Osteoblast (primary cell): ENCODE data around the gene LPCAT1. TPM values are rescaled to one million over a fixed set of nuclear protein-coding genes. Genes with fewer than 3 reads are reported as not detected.

Experiments
- DNase-seq: peaks from one replicate; pipeline ENCODE4 v3.0.0; 2011; ENCODE audit warnings: low spot score, mixed read lengths; ENCODE audit not compliant: insufficient read length; ENCODE audit errors: missing footprints
- H2AFZ ChIP-seq: 2 replicates; pipeline ENCODE4 v1.6.0; 2011; ENCODE audit warnings: mild to moderate bottlenecking, low read length
- H3K27ac ChIP-seq: 2 replicates; pipeline ENCODE4 v1.5.1; 2011; ENCODE audit warnings: mild to moderate bottlenecking, low read depth, low read length, moderate library complexity
- H3K27me3 ChIP-seq: 2 replicates; pipeline ENCODE4 v1.6.0; 2012; ENCODE audit warnings: mild to moderate bottlenecking, control low read depth, inconsistent platforms, low read length, moderate library complexity; ENCODE audit not compliant: insufficient read depth
- H3K36me3 ChIP-seq: 2 replicates; pipeline ENCODE4 v1.5.1; 2011; ENCODE audit warnings: mild to moderate bottlenecking, low read length, control low read depth, moderate library complexity; ENCODE audit not compliant: insufficient read depth
- H3K4me1 ChIP-seq: 2 replicates; pipeline ENCODE4 v1.5.1; 2011; ENCODE audit warnings: mild to moderate bottlenecking, low read length, control low read depth, moderate library complexity; ENCODE audit not compliant: insufficient read depth
- H3K4me2 ChIP-seq: 2 replicates; pipeline ENCODE4 v1.6.0; 2011; ENCODE audit warnings: mild to moderate bottlenecking, low read length; ENCODE audit not compliant: insufficient read depth
- H3K4me3 ChIP-seq: fragments of 200-600 bp; sonication (generic); 3 replicates; pipeline ENCODE4 v1.5.1; 2012; ENCODE audit warnings: mild to moderate bottlenecking, low read length, inconsistent platforms; ENCODE audit not compliant: insufficient read depth
- H3K79me2 ChIP-seq: 2 replicates; pipeline ENCODE4 v1.6.0; 2012; ENCODE audit warnings: mild to moderate bottlenecking, low read length, control low read depth, inconsistent platforms; ENCODE audit not compliant: insufficient read depth
- H3K9me3 ChIP-seq: 2 replicates; pipeline ENCODE4 v1.5.1; 2011; ENCODE audit warnings: low read depth, low read length, control low read depth
- H4K20me1 ChIP-seq: 2 replicates; pipeline ENCODE4 v1.6.0; 2012; ENCODE audit warnings: mild to moderate bottlenecking, low read length, control low read depth; ENCODE audit not compliant: insufficient read depth
- total RNA-seq: library from RNA; depleted of rRNA; stranded (reverse); fragments of >200 nt; gene quantifications from 2 replicates; pipeline ENCODE4 v1.2.3, GENCODE V29; 2012
- TF ChIP-seq, protein P1 (sequence below): IDR thresholded peaks from 2 replicates; pipeline ENCODE4 v1.5.1; 2011; ENCODE audit warnings: mild to moderate bottlenecking, low read depth, low read length, moderate library complexity; ENCODE audit errors: extremely low read depth

Gene LPCAT1
- total RNA-seq, 1 donor, result 11.6 TPM

DNA sequence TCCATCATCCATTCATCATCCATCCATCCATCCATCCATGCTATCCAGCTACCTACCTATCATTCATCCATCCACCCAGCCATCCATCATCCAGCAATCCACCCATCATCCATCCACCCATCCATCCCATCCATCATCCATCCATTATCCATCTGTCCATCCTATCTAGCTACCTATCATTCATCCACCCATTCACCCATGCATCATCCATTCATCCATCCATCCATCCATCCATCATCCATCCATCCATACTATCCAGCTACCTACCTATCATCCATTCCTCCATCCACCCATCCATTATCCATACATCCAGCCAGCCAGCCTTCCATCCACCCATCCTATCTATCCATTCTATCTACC is 104.9 kb downstream of the LPCAT1 start:
- no peak overlapping the region for H3K4me2 ChIP-seq
- H3K4me3 ChIP-seq, result no peak overlapping the region
- H3K9me3 ChIP-seq, result no peaks in the 10 kb centered on the region
- H3K4me1 ChIP-seq, result no peaks in the 10 kb centered on the region
- no peaks in the 10 kb centered on the region for H4K20me1 ChIP-seq
- no peaks in the 10 kb centered on the region for H3K79me2 ChIP-seq
- TF ChIP-seq, protein P1, sequence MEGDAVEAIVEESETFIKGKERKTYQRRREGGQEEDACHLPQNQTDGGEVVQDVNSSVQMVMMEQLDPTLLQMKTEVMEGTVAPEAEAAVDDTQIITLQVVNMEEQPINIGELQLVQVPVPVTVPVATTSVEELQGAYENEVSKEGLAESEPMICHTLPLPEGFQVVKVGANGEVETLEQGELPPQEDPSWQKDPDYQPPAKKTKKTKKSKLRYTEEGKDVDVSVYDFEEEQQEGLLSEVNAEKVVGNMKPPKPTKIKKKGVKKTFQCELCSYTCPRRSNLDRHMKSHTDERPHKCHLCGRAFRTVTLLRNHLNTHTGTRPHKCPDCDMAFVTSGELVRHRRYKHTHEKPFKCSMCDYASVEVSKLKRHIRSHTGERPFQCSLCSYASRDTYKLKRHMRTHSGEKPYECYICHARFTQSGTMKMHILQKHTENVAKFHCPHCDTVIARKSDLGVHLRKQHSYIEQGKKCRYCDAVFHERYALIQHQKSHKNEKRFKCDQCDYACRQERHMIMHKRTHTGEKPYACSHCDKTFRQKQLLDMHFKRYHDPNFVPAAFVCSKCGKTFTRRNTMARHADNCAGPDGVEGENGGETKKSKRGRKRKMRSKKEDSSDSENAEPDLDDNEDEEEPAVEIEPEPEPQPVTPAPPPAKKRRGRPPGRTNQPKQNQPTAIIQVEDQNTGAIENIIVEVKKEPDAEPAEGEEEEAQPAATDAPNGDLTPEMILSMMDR, result no peak
- no peak overlapping the region for H2AFZ ChIP-seq
- H3K36me3 ChIP-seq, result no peaks in the 10 kb centered on the region
- DNase-seq, result no peak
- no peaks in the 10 kb centered on the region for H3K27me3 ChIP-seq
- H3K27ac ChIP-seq, result no peak overlapping the region

DNA sequence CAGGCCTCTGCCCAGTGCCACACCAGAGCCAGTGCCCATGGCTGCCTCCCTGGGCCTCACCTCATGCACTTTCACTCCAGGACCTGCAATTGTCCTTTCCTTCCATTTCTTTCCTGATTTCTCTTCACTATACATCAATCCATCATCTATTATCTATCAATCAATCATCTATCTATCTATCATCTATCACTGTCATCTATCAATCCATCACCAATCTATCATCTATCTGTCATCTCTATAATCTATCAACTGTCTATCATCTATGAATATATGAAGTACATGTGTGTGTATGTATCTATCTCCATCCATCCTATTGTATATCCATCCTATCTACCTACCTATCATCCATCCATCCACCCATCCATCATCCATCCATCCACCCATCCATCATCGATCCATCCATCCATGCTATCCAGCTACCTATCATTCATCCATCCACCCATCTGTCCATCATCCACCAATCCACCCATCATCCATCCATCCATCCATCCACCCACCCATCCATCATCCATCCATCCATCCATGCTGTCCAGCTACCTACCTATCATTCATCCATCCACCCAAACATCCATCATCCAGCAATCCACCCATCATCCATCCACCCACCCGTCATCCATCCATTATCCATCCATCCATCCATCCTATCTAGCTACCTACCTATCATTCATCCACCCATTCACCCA is 105.4 kb downstream of the LPCAT1 start:
- Histone ChIP-seq H3K9me3 (no peaks in the 10 kb centered on the region), H3K4me1 (no peaks in the 10 kb centered on the region), H3K4me3 (no peak overlapping the region), H3K79me2 (no peaks in the 10 kb centered on the region), H3K27me3 (no peaks in the 10 kb centered on the region), H4K20me1 (no peaks in the 10 kb centered on the region), H3K4me2 (no peak overlapping the region), H3K27ac (no peak overlapping the region), H3K36me3 (no peaks in the 10 kb centered on the region), H2AFZ (no peak overlapping the region)
- DNase-seq, result no peak
- TF ChIP-seq, protein P1, result no peak

DNA sequence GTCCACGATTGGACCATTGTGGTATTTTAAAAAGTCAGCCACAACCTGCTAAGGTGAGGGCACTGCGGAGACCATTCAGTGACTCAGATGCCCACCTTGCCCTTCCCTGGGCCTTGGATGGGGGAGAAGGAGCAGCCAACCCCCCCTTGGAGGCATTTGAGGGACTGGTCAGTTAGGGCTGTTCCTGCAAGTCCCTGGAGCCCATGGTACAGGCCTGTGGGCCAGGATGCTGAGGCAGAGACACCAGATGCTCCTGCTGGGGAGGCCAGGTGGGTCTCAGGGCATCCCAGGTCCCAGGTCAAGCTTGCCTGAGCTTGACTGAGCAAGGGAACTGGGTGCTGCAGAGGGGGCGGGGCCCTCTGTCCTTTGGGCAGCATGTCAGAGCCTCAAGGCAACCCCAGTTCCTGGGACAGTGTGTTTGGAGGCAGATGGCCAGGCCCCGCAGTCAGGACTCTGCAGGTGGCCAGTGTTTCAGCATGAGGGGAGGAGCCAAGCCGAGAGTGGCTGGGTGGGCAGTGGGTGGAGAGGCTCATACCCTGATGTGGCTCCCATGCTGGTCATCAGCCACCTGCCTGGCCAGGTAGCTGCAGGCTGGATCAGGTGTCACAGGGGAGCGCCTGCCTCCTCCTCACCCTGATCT is 106.1 kb downstream of the LPCAT1 start:
- Histone ChIP-seq H3K79me2 (no peaks in the 10 kb centered on the region), H3K9me3 (no peaks in the 10 kb centered on the region), H3K4me2 (no peak overlapping the region), H2AFZ (no peak overlapping the region), H4K20me1 (no peaks in the 10 kb centered on the region), H3K27me3 (no peaks in the 10 kb centered on the region), H3K4me1 (no peaks in the 10 kb centered on the region), H3K4me3 (no peak overlapping the region), H3K36me3 (no peaks in the 10 kb centered on the region), H3K27ac (no peak overlapping the region)
- DNase-seq, result peak; percentile 47
- TF ChIP-seq, protein P1, result no peak

DNA sequence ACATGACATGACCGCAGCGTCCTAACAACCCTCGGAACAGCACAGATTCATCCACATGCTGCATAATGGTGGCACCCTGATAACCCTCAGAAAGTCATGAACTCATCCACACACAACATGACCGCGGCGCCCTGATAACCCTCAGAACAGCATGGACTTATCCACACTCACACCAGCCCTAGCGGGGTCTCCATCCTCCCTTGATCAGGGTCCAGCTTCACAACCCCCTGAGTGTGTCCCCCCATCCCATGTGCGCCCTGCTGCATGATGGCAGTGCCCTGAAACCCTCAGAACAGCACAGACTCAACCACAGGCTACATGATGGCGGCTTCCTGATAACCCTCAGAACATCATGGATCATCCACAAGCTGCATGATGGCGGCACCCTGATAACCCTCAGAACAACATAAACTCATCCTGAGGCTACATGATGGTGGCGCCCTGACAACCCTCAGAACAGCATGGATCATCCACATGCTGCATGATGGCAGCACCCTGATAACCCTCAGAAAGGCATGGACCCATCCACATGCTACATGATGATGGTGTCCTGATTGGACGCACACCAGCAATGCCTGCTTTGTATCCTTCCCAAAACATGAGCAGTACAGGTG is 106.8 kb downstream of the LPCAT1 start:
- H4K20me1 ChIP-seq, result no peaks in the 10 kb centered on the region
- no peak overlapping the region for H3K4me3 ChIP-seq
- no peak overlapping the region for H2AFZ ChIP-seq
- TF ChIP-seq, protein P1, result no peak
- no peaks in the 10 kb centered on the region for H3K27me3 ChIP-seq
- H3K9me3 ChIP-seq, result no peaks in the 10 kb centered on the region
- no peaks in the 10 kb centered on the region for H3K79me2 ChIP-seq
- peak; percentile 51 for DNase-seq
- no peaks in the 10 kb centered on the region for H3K36me3 ChIP-seq
- no peaks in the 10 kb centered on the region for H3K4me1 ChIP-seq
- H3K27ac ChIP-seq, result no peak overlapping the region
- no peak overlapping the region for H3K4me2 ChIP-seq
